Panc1 (cell line): Measurements from ENCODE around the gene NCAM2. TPM values are rescaled to one million over a fixed set of nuclear protein-coding genes. Genes with fewer than 3 reads are reported as not detected.

Experiments
- ATAC-seq: fragments of 200-7000 bp; cut with Tn5 transposase; 2 replicates; pipeline ENCODE4 v1.9.1; 2020; ENCODE audit warnings: mild to moderate bottlenecking, moderate library complexity
- BruUV-seq: library from RNA; stranded (reverse); fragments of 400-500 nt; replicated peaks from 2 replicates; lab custom pipeline; 2021; lab: Mats Ljungman, UMichigan
- CTCF ChIA-PET: fragments of 300-600 bp; sonication (Branson Sonifier 250); formaldehyde crosslinking; loops from one replicate; lab custom pipeline; 2022; ENCODE audit warnings: antibody characterized with exemption; lab: Charles Lee
- POLR2A ChIA-PET: fragments of 300-600 bp; sonication (Branson Sonifier 250); formaldehyde crosslinking; loops from one replicate; lab custom pipeline; 2022; ENCODE audit warnings: antibody characterized with exemption; lab: Charles Lee
- DNase-seq: peaks from one replicate; pipeline ENCODE4 v3.0.0-alpha.2; 2010; ENCODE audit warnings: low read depth, low spot score
- H3K27ac ChIP-seq: 2 replicates; pipeline ENCODE4 v1.5.1; 2011; ENCODE audit warnings: mild to moderate bottlenecking, low read length, inconsistent platforms
- H3K27me3 ChIP-seq: fragments of 200-500 bp; sonication (Bioruptor generic); 2 replicates; pipeline ENCODE4 v1.6.0; 2014; ENCODE audit warnings: low read length, inconsistent platforms; ENCODE audit not compliant: control insufficient read depth, insufficient read depth
- H3K36me3 ChIP-seq: fragments of 200-500 bp; sonication (Bioruptor generic); 2 replicates; pipeline ENCODE4 v1.5.1; 2014; ENCODE audit warnings: inconsistent platforms, mild to moderate bottlenecking, low read length, moderate library complexity; ENCODE audit not compliant: control insufficient read depth, insufficient read depth
- H3K4me1 ChIP-seq: 2 replicates; pipeline ENCODE4 v1.5.1; 2011; ENCODE audit warnings: inconsistent platforms, mild to moderate bottlenecking, low read length, moderate library complexity; ENCODE audit not compliant: control insufficient read depth, insufficient read depth
- H3K4me3 ChIP-seq, 2 experiments: 2 replicates each; pipeline ENCODE4 v1.5.1; 2011 to 2012; ENCODE audit warnings: low read depth in 2 of 2, low read length in 2 of 2, mild to moderate bottlenecking in 2 of 2, inconsistent platforms in 1 of 2, moderate library complexity in 1 of 2
- H3K9me3 ChIP-seq: fragments of 200-500 bp; sonication (Bioruptor generic); 2 replicates; pipeline ENCODE4 v1.5.1; 2014; ENCODE audit warnings: low read depth, mild to moderate bottlenecking, inconsistent platforms, low read length, moderate library complexity; ENCODE audit not compliant: control insufficient read depth, insufficient read depth
- CTCF ChIP-seq: fragments of 450-650 bp; IDR thresholded peaks from 2 replicates; pipeline ENCODE4 v1.5.1; 2017; ENCODE audit warnings: mild to moderate bottlenecking
- POLR2AphosphoS5 ChIP-seq: IDR thresholded peaks from 2 replicates; pipeline ENCODE4 v1.6.1; 2012; ENCODE audit warnings: mild to moderate bottlenecking, low read depth, low read length, moderate library complexity
- SIN3A ChIP-seq: IDR thresholded peaks from 2 replicates; pipeline ENCODE4 v1.6.1; 2012; ENCODE audit warnings: low read depth, mild to moderate bottlenecking, low read length, moderate library complexity, borderline replicate concordance; ENCODE audit not compliant: insufficient read depth
- TCF7L2 ChIP-seq: IDR thresholded peaks from 2 replicates; pipeline ENCODE4 v1.6.1; 2011; ENCODE audit warnings: mild to moderate bottlenecking, low read depth, low read length, inconsistent platforms
- in situ Hi-C: cut with HindIII; loops from 2 replicates; pipeline ENCODE4 v1.10.0; 2016; ENCODE audit warnings: low sequenced_read_pairs, low pct_unique_long_range_greater_than_20kb
- intact Hi-C: fragments of 100-400 bp; cut with micrococcal nuclease; formaldehyde crosslinking; loops from one replicate; pipeline ENCODE4 v1.10.0; 2022; ENCODE audit not compliant: unreplicated experiment
- total RNA-seq: library from RNA; stranded (reverse); gene quantifications from one replicate; pipeline ENCODE4 v1.2.1, GENCODE V29; 2021; ENCODE audit not compliant: unreplicated experiment
- TF ChIP-seq, protein P1 (sequence below), 2 experiments: IDR thresholded peaks; 2 replicates each; pipeline ENCODE4 v1.6.1; 2011 to 2012; ENCODE audit warnings: low read depth in 2 of 2, control low read depth in 1 of 2, low read length in 1 of 2, mild to moderate bottlenecking in 1 of 2, moderate library complexity in 1 of 2; ENCODE audit not compliant: insufficient read depth in 1 of 2

Gene NCAM2
- total RNA-seq, 1 experiment from 2014 or later, result 2.2 TPM

DNA sequence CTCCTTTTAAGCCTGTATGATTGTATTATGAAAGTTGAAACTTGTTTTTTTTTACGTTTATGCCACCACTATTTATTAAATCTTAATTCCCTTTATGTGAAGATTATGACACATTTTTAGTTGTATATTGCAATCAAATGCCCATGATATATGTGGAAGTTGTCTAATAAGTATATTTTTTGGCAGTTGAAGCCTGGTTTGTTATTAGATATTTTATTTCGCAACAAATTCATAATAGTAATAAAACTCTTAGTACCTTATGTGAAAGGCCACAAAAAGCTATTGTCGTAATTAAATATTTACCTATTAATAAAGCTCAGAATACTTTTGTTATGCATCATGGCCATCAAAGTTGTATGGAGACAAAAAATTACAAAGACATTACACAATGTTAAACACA, 386.8 kb downstream of the NCAM2 start:
- no peak for ATAC-seq
- Histone ChIP-seq H3K27ac (no peak overlapping the region), H3K27me3 (no peaks in the 10 kb centered on the region), H3K36me3 (no peaks in the 10 kb centered on the region), H3K4me3 (no peak overlapping the region), H3K4me1 (no peaks in the 10 kb centered on the region), H3K9me3 (no peaks in the 10 kb centered on the region)
- no peak for TF ChIP-seq TCF7L2
- no peak for TF ChIP-seq POLR2AphosphoS5
- TF ChIP-seq, protein P1, sequence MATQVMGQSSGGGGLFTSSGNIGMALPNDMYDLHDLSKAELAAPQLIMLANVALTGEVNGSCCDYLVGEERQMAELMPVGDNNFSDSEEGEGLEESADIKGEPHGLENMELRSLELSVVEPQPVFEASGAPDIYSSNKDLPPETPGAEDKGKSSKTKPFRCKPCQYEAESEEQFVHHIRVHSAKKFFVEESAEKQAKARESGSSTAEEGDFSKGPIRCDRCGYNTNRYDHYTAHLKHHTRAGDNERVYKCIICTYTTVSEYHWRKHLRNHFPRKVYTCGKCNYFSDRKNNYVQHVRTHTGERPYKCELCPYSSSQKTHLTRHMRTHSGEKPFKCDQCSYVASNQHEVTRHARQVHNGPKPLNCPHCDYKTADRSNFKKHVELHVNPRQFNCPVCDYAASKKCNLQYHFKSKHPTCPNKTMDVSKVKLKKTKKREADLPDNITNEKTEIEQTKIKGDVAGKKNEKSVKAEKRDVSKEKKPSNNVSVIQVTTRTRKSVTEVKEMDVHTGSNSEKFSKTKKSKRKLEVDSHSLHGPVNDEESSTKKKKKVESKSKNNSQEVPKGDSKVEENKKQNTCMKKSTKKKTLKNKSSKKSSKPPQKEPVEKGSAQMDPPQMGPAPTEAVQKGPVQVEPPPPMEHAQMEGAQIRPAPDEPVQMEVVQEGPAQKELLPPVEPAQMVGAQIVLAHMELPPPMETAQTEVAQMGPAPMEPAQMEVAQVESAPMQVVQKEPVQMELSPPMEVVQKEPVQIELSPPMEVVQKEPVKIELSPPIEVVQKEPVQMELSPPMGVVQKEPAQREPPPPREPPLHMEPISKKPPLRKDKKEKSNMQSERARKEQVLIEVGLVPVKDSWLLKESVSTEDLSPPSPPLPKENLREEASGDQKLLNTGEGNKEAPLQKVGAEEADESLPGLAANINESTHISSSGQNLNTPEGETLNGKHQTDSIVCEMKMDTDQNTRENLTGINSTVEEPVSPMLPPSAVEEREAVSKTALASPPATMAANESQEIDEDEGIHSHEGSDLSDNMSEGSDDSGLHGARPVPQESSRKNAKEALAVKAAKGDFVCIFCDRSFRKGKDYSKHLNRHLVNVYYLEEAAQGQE (IDR thresholded peaks at IDR 0.05; ENCODE audit: insufficient read depth in 1 of 2, low read depth in 2 of 2, low read length in 1 of 2), result no peak
- TF ChIP-seq SIN3A, result no peak
- no peak for TF ChIP-seq CTCF
- DNase-seq, result no peak
- POLR2A ChIA-PET, result no interaction called here
- no TSS peak for BruUV-seq
- in situ Hi-C loops (no loop called here), intact Hi-C loops (no loop called here)
- CTCF ChIA-PET, result no interaction called here

- no peak for TF ChIP-seq POLR2AphosphoS5
- no peak for TF ChIP-seq TCF7L2
- no peak for TF ChIP-seq SIN3A
- TF ChIP-seq CTCF, result no peak
- TF ChIP-seq, protein P1 (IDR thresholded peaks at IDR 0.05; ENCODE audit: insufficient read depth in 1 of 2, low read depth in 2 of 2, low read length in 1 of 2), result no peak
- Histone ChIP-seq H3K4me1 (no peaks in the 10 kb centered on the region), H3K27me3 (no peaks in the 10 kb centered on the region), H3K4me3 (no peak overlapping the region), H3K9me3 (no peaks in the 10 kb centered on the region), H3K27ac (no peak overlapping the region), H3K36me3 (no peaks in the 10 kb centered on the region)
- in situ Hi-C loops (no loop called here), intact Hi-C loops (no loop called here)
- POLR2A ChIA-PET, result no interaction called here
- BruUV-seq, result no TSS peak
- CTCF ChIA-PET, result no interaction called here
- no peak for DNase-seq
- no peak for ATAC-seq
These were observed 387.2 kb downstream of the NCAM2 start for GRCh38 chr21:21385404-21385803.
